Measurements from ENCODE around the gene SLC39A2. TPM values are rescaled to one million over a fixed set of nuclear protein-coding genes. Genes with fewer than 3 reads are reported as not detected.
A peak's percentile ranks its signal among the peaks of the same experiment; 100 is the strongest.
"Not testable (repeated sequence)": the region's sequence is repeated elsewhere in the genome, so short reads cannot be mapped to it uniquely, and the experiment has no call there.

SLC39A2 gene
- total RNA-seq, 1 experiment from 2014 or later = not detected

DNA sequence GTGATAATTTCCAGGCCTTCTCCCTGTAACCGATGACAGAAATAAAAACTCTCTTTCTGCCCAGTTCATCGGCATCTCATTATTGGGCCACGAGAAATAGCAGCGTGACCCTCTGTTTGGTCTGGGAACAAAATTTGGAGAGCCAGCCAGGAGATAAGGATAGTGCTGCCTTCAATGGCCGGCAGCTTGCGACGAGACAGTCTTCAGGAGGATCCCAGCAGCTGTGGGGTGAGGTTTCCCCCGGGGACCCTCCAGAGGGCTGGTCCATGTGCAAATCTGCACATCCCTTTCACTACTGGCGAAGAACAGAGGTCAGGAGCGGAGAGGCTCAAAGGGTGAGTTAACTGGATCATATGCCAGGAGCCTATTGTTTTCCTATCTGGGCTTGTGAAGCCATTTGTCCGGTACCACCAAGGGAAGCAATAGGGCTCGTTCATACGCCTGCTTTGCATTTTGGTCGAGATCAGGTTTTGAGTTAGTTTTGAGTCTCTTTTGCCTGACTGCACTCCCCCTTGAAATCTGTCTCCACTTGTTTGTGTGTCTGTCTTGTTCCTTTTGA lies 4.8 kb downstream of the SLC39A2 start:
- BruUV-seq (replicated peaks) = no TSS peak
- DNase-seq (ENCODE audit: unreplicated experiment) = no peak
- CTCF ChIA-PET = interaction anchor here (0.7 to 13.0 kb wide), 11 partner anchors 9 to 307 kb away, joined by 3 to 213 read pairs (median 6); no protein-coding TSS in a partner anchor
- H3K27me3 Mint-ChIP-seq (ENCODE audit: insufficient read depth, unreplicated experiment) = no peaks in the 10 kb centered on the region
- H3K4me1 Mint-ChIP-seq (ENCODE audit: insufficient read depth, unreplicated experiment) = peaks cover 4% of the 10 kb centered on the region
- no peaks in the 10 kb centered on the region for H3K36me3 Mint-ChIP-seq (ENCODE audit: insufficient read depth, unreplicated experiment)
- intact Hi-C loops (cut with micrococcal nuclease) = no loop called here
- TF ChIP-seq, protein P1, sequence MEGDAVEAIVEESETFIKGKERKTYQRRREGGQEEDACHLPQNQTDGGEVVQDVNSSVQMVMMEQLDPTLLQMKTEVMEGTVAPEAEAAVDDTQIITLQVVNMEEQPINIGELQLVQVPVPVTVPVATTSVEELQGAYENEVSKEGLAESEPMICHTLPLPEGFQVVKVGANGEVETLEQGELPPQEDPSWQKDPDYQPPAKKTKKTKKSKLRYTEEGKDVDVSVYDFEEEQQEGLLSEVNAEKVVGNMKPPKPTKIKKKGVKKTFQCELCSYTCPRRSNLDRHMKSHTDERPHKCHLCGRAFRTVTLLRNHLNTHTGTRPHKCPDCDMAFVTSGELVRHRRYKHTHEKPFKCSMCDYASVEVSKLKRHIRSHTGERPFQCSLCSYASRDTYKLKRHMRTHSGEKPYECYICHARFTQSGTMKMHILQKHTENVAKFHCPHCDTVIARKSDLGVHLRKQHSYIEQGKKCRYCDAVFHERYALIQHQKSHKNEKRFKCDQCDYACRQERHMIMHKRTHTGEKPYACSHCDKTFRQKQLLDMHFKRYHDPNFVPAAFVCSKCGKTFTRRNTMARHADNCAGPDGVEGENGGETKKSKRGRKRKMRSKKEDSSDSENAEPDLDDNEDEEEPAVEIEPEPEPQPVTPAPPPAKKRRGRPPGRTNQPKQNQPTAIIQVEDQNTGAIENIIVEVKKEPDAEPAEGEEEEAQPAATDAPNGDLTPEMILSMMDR (IDR thresholded peaks at IDR 0.05; ENCODE audit: unreplicated experiment) = no peak
- POLR2A ChIA-PET = interaction anchor here (0.6 kb wide), 1 partner anchor 13 kb away, joined by 4 read pairs; no protein-coding TSS in a partner anchor
- H3K4me3 Mint-ChIP-seq (ENCODE audit: unreplicated experiment) = no peak overlapping the region
- H3K27ac Mint-ChIP-seq (ENCODE audit: low read depth, unreplicated experiment) = no peak overlapping the region
- no peaks in the 10 kb centered on the region for H3K9me3 Mint-ChIP-seq (ENCODE audit: unreplicated experiment)

DNA sequence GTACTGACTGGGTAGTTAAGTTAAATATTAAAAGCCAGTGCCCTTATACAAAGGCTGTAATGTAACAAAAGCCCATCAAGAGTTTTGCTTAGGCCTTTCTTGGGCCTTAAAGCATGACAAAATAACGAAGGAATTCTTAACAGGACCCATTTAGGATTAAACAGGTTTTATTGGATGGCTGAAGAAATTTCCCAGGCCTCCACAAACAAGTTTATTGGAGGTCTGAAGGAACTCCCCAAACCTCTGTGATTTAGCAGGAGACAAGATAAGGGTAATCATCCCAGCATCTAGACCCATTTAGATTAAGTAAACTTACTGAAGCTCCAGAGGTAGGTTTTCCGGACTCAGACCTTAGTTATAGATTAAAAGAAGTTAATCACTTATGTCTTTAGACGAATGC lies 10.6 kb downstream of the SLC39A2 start:
- H3K36me3 Mint-ChIP-seq (ENCODE audit: insufficient read depth, unreplicated experiment); intact Hi-C loops (cut with micrococcal nuclease); H3K9me3 Mint-ChIP-seq (ENCODE audit: unreplicated experiment); DNase-seq (ENCODE audit: unreplicated experiment); H3K4me3 Mint-ChIP-seq (ENCODE audit: unreplicated experiment); H3K27ac Mint-ChIP-seq (ENCODE audit: low read depth, unreplicated experiment); BruUV-seq (replicated peaks); H3K4me1 Mint-ChIP-seq (ENCODE audit: insufficient read depth, unreplicated experiment): not testable (repeated sequence)
- ChIA-PET POLR2A (interaction anchor here (0.6 to 1.9 kb wide), 3 partner anchors 12 to 71 kb away, joined by 3 to 4 read pairs (median 4); no protein-coding TSS in a partner anchor), CTCF (interaction anchor here (1.2 to 14.8 kb wide), 4 partner anchors 32 to 95 kb away, joined by 3 to 391 read pairs (median 198); partner anchors contain the start of genes RNASE7 and TMEM253)
- peaks cover 33% of the 10 kb centered on the region for H3K27me3 Mint-ChIP-seq (ENCODE audit: insufficient read depth, unreplicated experiment)

DNA sequence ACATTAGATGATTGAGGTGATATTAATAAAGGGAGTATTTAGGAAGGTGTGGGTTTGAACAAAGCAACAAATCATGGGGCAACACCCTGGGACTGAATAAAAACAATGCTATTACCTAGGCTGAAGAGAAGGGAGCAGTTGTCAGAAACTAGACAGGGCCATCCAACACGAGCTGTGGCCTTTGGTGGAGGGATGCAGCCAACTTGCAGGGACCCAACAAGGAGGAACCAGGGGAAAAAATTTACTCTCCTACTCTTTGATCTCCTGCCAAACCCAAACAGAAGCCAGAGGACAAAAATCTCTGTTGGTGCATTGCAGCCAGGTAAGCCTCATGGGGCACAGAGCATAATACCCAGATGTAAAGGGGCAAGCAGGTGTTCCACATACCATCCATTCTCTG lies 12.0 kb downstream of the SLC39A2 start:
- peaks cover 7% of the 10 kb centered on the region for H3K4me1 Mint-ChIP-seq (ENCODE audit: insufficient read depth, unreplicated experiment)
- BruUV-seq (replicated peaks) = no TSS peak
- TF ChIP-seq, protein P1 (IDR thresholded peaks at IDR 0.05; ENCODE audit: unreplicated experiment) = no peak
- no peaks in the 10 kb centered on the region for H3K9me3 Mint-ChIP-seq (ENCODE audit: unreplicated experiment)
- POLR2A ChIA-PET = interaction anchor here (0.5 to 1.6 kb wide), 2 partner anchors 29 to 536 kb away, joined by 3 to 5 read pairs; no protein-coding TSS in a partner anchor
- DNase-seq (ENCODE audit: unreplicated experiment) = no peak
- no peak overlapping the region for H3K27ac Mint-ChIP-seq (ENCODE audit: low read depth, unreplicated experiment)
- intact Hi-C loops (cut with micrococcal nuclease) = no loop called here
- CTCF ChIA-PET = interaction anchor here (0.8 to 14.8 kb wide), 12 partner anchors 8 to 153 kb away, joined by 3 to 391 read pairs (median 8); partner anchors contain the start of genes RNASE13, RNASE7, SLC39A2 and TMEM253
- H3K36me3 Mint-ChIP-seq (ENCODE audit: insufficient read depth, unreplicated experiment) = peaks cover 5% of the 10 kb centered on the region
- H3K27me3 Mint-ChIP-seq (ENCODE audit: insufficient read depth, unreplicated experiment) = peaks cover 33% of the 10 kb centered on the region
- no peak overlapping the region for H3K4me3 Mint-ChIP-seq (ENCODE audit: unreplicated experiment)

DNA sequence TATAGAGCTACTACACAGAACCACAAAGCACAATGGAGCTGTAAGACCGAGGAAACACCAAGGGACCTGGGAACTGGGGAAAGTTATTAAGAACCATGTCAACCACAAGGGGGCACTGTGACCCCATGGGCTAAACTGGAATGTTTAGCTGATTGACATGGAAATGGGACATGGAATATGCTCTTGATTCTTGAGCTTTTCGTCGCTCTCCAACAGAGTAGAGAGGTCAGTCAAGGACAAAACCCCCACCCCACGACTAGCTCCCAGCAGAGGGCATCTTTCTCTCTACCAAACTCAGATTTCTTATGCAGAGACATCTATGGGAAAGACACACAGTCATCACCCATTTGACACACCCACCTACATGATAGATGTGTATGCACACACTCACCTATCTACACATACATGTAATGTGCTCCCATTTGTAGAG lies 15.7 kb downstream of the SLC39A2 start:
- BruUV-seq (replicated peaks) = no TSS peak
- no peak overlapping the region for H3K4me3 Mint-ChIP-seq (ENCODE audit: unreplicated experiment)
- ChIA-PET POLR2A (interaction anchor here (0.7 to 3.4 kb wide), 13 partner anchors 9 to 206 kb away, joined by 3 to 44 read pairs (median 3); partner anchors contain the start of genes ARHGEF40 and RNASE7), CTCF (interaction anchor here (0.5 to 14.8 kb wide), 65 partner anchors 9 to 1782 kb away, joined by 3 to 391 read pairs (median 4); partner anchors contain the start of genes APEX1, ARHGEF40, OR5AU1 and RNASE13)
- H3K9me3 Mint-ChIP-seq (ENCODE audit: unreplicated experiment) = no peaks in the 10 kb centered on the region
- DNase-seq (ENCODE audit: unreplicated experiment) = peak; percentile 88
- TF ChIP-seq, protein P1 (IDR thresholded peaks at IDR 0.05; ENCODE audit: unreplicated experiment) = peak; percentile 90
- peaks cover 7% of the 10 kb centered on the region for H3K4me1 Mint-ChIP-seq (ENCODE audit: insufficient read depth, unreplicated experiment)
- intact Hi-C loops (cut with micrococcal nuclease) = loop anchor here (1.0 kb wide), 3 partner anchors 26 to 90 kb away; no protein-coding TSS in a partner anchor
- H3K36me3 Mint-ChIP-seq (ENCODE audit: insufficient read depth, unreplicated experiment) = peaks cover 5% of the 10 kb centered on the region
- no peak overlapping the region for H3K27ac Mint-ChIP-seq (ENCODE audit: low read depth, unreplicated experiment)
- peaks cover 33% of the 10 kb centered on the region for H3K27me3 Mint-ChIP-seq (ENCODE audit: insufficient read depth, unreplicated experiment)

Measured in MCF 10A (cell line).